ELF-1 (cell line): ENCODE measurements around the gene ANO7.

Experiments
- DNase-seq: peaks from one replicate; pipeline ENCODE4 v3.0.0-alpha.2; 2016; ENCODE audit warnings: low read depth, low spot score

The ANO7 gene

DNA sequence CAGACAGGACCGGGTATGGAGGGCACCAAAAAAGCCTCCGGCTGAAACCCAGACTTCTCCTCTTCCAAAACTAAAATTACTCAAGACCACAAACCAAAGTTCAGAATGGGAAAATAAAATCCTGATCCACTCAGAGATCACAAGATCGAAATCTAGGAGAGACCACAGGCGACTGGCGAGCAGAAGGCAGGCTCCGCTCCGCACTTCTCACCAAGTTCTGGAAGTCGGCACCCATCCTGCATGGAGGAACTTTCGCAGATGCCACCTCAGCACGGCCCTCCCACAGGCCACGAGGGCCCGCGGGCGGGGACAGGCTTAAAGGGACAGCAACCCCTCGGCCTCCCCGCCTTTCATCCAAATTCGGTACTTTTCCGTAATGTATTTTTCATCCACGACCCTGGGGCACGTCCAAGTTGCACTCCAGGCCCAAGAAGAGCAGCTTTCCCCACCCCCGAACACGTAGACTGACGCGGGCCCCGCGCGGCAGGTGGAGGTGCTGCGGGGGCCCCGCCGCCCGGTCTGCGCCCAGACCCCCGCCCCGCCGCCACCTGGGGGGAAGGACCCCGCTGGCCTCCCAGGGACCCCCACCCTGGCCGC lies 83.3 kb downstream of the ANO7 start:
- peak; percentile 30 for DNase-seq

DNA sequence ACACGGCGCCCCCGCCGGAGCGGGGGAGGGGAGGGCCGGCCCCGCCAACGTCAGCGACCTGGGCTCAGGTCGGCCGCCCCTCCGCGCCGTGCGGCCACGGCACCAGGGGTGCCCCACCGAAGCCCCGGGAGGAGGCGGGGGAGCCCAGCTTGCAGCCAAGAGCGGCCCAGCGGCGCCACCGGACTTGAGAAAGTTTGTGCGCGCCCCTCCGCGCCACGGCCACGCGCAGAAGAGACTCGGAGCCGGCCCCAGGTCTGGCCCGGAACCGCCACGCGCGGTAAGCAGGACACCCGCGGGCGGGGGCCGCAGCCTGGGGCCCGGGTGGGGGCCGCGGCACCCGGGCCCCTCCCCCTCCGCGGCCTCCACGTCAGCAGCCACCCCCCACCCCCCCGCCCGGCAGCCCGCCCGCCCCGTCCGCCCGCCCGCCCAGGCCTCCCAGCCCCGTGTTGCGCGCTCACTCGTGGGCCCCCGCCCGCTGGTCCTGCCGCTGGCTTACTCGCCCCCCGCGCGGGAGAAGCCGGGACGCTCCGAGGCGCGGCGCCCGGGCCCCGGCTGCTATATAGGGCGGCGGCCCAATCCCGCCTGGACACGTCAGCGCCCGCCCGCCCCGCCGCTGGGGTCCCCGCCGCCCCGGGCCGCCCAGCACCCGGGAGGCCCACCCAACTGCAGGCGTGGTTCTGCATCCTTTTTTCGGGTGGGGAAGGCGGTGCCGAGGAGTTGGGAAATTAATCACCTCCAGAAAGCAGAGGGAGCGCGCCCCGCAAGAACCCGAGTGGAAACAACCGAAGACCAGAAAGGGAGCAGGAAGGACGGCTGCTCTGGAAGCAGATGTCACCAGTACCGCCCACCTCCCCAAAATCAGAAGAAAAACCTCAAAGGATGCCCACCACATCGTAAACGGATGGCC lies 84.1 kb downstream of the ANO7 start:
- peak; percentile 40 for DNase-seq

DNA sequence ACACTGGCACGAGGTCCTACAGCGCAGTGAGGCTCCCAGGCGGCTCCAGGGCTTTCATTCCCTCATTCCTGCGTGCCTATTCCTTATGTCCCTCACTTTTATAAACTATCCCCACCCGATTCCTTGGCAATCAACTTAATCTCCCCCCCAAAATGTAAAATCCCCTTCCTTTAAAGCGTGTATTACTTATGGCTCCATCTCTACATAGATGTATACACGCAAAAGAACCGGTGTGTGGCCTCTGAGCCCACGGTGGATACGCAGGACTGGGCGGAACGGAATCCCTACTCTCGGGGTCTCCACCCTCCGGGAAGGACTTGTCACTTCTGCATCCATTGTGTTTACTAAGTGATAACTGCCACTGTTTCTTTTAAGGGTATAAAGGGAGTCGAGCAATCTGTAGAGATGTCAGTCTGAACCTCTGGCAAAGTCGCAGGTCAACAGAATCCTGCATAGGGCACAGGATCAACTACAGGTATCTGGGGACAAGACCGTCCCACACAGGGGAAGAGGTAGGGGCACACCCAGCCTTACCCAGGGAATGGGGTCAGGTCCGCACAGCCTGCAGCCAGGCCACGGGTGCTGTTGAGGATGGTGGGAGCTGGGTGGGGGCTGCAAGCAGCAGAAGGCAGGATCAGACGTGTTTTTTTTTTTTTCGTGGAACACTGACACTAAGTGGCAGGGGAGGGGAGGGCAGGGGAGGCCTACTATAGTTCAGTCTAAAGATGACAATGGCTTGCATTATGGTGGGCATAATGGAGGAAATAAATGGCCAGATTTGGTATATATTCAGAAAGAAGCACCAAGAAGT lies 84.9 kb downstream of the ANO7 start:
- DNase-seq, result peak; percentile 13

DNA sequence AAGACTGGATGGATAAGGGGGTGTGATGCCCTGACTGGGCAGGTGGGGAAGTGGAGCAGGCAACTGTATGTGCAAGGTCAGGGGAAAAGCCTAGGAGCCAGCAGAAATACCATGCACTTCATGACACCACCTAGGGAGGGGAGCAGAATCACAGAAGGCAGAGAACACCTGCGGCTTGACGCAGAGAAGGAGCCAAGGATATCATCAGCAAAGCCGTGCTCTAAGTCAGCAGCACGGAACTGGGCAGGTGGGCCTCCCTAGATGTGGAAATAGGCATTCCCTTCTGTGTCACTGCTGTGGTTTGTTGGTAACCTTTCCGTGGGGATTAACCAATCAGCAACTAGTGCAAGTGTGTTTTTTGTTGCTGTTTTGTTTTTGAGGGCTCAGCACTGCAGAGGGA lies 85.7 kb downstream of the ANO7 start:
- DNase-seq, result peak; percentile 21
